IMR-90 (cell line): ENCODE results near the gene RNF114. TPM values are rescaled to one million over a fixed set of nuclear protein-coding genes. Genes with fewer than 3 reads are reported as not detected.

Experiments
- ATAC-seq: fragments of 200-7000 bp; cut with Tn5 transposase; 2 replicates; pipeline ENCODE4 v1.9.1; 2020; ENCODE audit warnings: low read depth, mild to moderate bottlenecking, moderate library complexity
- BruUV-seq: library from RNA; stranded (reverse); fragments of 400-500 nt; replicated peaks from 2 replicates; lab custom pipeline; 2021; lab: Mats Ljungman, UMichigan
- CTCF ChIA-PET: fragments of 300-600 bp; formaldehyde crosslinking; extraction: SDS; loops from one replicate; lab custom pipeline; 2021; ENCODE audit warnings: antibody characterized with exemption; lab: Yijun Ruan, JAX
- POLR2A ChIA-PET: fragments of 300-600 bp; sonication (Branson Sonifier 250); formaldehyde crosslinking; loops from one replicate; lab custom pipeline; 2022; ENCODE audit warnings: antibody characterized with exemption; ENCODE audit not compliant: unreplicated experiment; lab: Charles Lee
- DNase-seq: peaks from one replicate; pipeline ENCODE4 v3.0.0; 2013
- H2AFZ ChIP-seq: replicated peaks from 2 replicates; pipeline ENCODE3; 2013; ENCODE audit warnings: low read length, mild to moderate bottlenecking; ENCODE audit not compliant: poor library complexity
- H2AK5ac ChIP-seq: 2 replicates; pipeline ENCODE4 v1.6.1; 2013; ENCODE audit warnings: low read depth, low read length, inconsistent platforms
- H2AK9ac ChIP-seq: replicated peaks from 2 replicates; pipeline ENCODE3; 2013; ENCODE audit warnings: mild to moderate bottlenecking, low read depth, low read length, moderate library complexity; ENCODE audit not compliant: poor library complexity
- H2BK120ac ChIP-seq: 2 replicates; pipeline ENCODE4 v1.6.1; 2013; ENCODE audit warnings: low read depth, low read length, inconsistent platforms
- H2BK15ac ChIP-seq: 3 replicates; pipeline ENCODE4 v1.6.1; 2013; ENCODE audit warnings: low read depth, low read length, inconsistent platforms
- H2BK20ac ChIP-seq: 2 replicates; pipeline ENCODE4 v1.6.1; 2013; ENCODE audit warnings: low read depth, mild to moderate bottlenecking, inconsistent platforms, low read length, moderate library complexity
- H2BK5ac ChIP-seq: 2 replicates; pipeline ENCODE4 v1.6.1; 2013; ENCODE audit warnings: mild to moderate bottlenecking, low read depth, low read length, inconsistent platforms; ENCODE audit not compliant: poor library complexity, severe bottlenecking
- H3K14ac ChIP-seq: replicated peaks from 2 replicates; pipeline ENCODE4 v1.6.1; 2013; ENCODE audit warnings: low read depth, low read length, inconsistent platforms
- H3K18ac ChIP-seq: 2 replicates; pipeline ENCODE4 v1.6.1; 2013; ENCODE audit warnings: low read depth, low read length, control low read depth
- H3K23ac ChIP-seq: 2 replicates; pipeline ENCODE4 v1.6.1; 2013; ENCODE audit warnings: low read depth, low read length, inconsistent platforms
- H3K27ac ChIP-seq: 2 replicates; pipeline ENCODE4 v1.5.1; 2013; ENCODE audit warnings: mild to moderate bottlenecking, control low read depth, low read length; ENCODE audit not compliant: insufficient read depth
- H3K27me3 ChIP-seq: 2 replicates; pipeline ENCODE4 v1.6.1; 2013; ENCODE audit warnings: low read length; ENCODE audit not compliant: control insufficient read depth, insufficient read depth
- H3K36me3 ChIP-seq: 2 replicates; pipeline ENCODE4 v1.6.1; 2013; ENCODE audit warnings: low read length, mixed read lengths; ENCODE audit not compliant: control insufficient read depth, insufficient read depth
- H3K4ac ChIP-seq: 2 replicates; pipeline ENCODE4 v1.6.1; 2013; ENCODE audit warnings: low read depth, low read length, inconsistent platforms
- H3K4me1 ChIP-seq: 2 replicates; pipeline ENCODE4 v1.6.1; 2013; ENCODE audit warnings: low read length, mixed read lengths; ENCODE audit not compliant: control insufficient read depth, insufficient read depth
- H3K4me2 ChIP-seq: 2 replicates; pipeline ENCODE4 v1.6.1; 2013; ENCODE audit warnings: low read depth, mild to moderate bottlenecking, control low read depth, low read length, moderate library complexity
- H3K4me3 ChIP-seq: 2 replicates; pipeline ENCODE4 v1.5.1; 2013; ENCODE audit warnings: low read depth, mild to moderate bottlenecking, control low read depth, low read length, moderate library complexity; ENCODE audit not compliant: insufficient read depth
- H3K56ac ChIP-seq: 2 replicates; pipeline ENCODE4 v1.6.1; 2013; ENCODE audit warnings: low read length, inconsistent platforms; ENCODE audit not compliant: insufficient read depth; ENCODE audit errors: extremely low read depth
- H3K79me1 ChIP-seq, 2 experiments: 2 replicates each; pipeline ENCODE4 v1.6.1; 2013; ENCODE audit warnings: low read length in 2 of 2, inconsistent platforms in 1 of 2, low read depth in 1 of 2
- H3K9ac ChIP-seq: 2 replicates; pipeline ENCODE4 v1.6.1; 2013; ENCODE audit warnings: low read depth, low read length, control low read depth
- H3K9me1 ChIP-seq: 2 replicates; pipeline ENCODE4 v1.6.1; 2013; ENCODE audit warnings: low read length, inconsistent platforms; ENCODE audit not compliant: insufficient read depth
- H3K9me3 ChIP-seq: 2 replicates; pipeline ENCODE4 v1.6.1; 2013; ENCODE audit warnings: low read length; ENCODE audit not compliant: control insufficient read depth, insufficient read depth
- H4K20me1 ChIP-seq: 2 replicates; pipeline ENCODE4 v1.6.1; 2013; ENCODE audit warnings: low read length, inconsistent platforms; ENCODE audit not compliant: insufficient read depth
- H4K5ac ChIP-seq: 2 replicates; pipeline ENCODE4 v1.6.1; 2013; ENCODE audit warnings: mild to moderate bottlenecking, low read depth, low read length, control low read depth
- H4K8ac ChIP-seq, 2 experiments: 2 replicates each; pipeline ENCODE4 v1.6.1; 2013; ENCODE audit warnings: low read depth in 2 of 2, low read length in 2 of 2, control low read depth in 1 of 2, inconsistent platforms in 1 of 2
- H4K91ac ChIP-seq: 2 replicates; pipeline ENCODE4 v1.6.1; 2013; ENCODE audit warnings: low read depth, low read length, inconsistent platforms; ENCODE audit not compliant: insufficient read depth
- MAZ ChIP-seq: IDR thresholded peaks from 2 replicates; pipeline ENCODE4 v1.6.1; 2012; ENCODE audit warnings: low read depth, mild to moderate bottlenecking, low read length, improper control_type of control experiment, moderate library complexity, borderline replicate concordance
- POLR2A ChIP-seq: IDR thresholded peaks from 2 replicates; pipeline ENCODE4 v1.6.1; 2012; ENCODE audit warnings: mild to moderate bottlenecking, low read depth, low read length
- RFX5 ChIP-seq: IDR thresholded peaks from 2 replicates; pipeline ENCODE4 v1.8.0; 2012; ENCODE audit warnings: low read depth, mild to moderate bottlenecking, low read length, moderate library complexity
- USF2 ChIP-seq: fragments of 150-350 bp; IDR thresholded peaks from 2 replicates; pipeline ENCODE4 v1.6.1; 2017; ENCODE audit warnings: mild to moderate bottlenecking, antibody characterized with exemption, low read length, low read depth
- WGBS, 2 experiments: methylation state at CpG; one replicate each; pipeline versions ENCODE4 v1.1.5 to v1.1.7; 2013; ENCODE audit warnings: missing lambda C conversion rate in 2 of 2; ENCODE audit not compliant: insufficient read length in 1 of 2; ENCODE audit errors: extremely low coverage in 2 of 2; 5-methylcytosine and 5-hydroxymethylcytosine counted together
- dilution Hi-C: fragments of 300-500 bp; cut with HindIII; formaldehyde crosslinking; loops from one replicate; pipeline ENCODE4 v1.14.3; 2018; ENCODE audit warnings: low sequenced_read_pairs; ENCODE audit not compliant: unreplicated experiment
- in situ Hi-C: fragments of 300-500 bp; cut with MboI; formaldehyde crosslinking; loops from 3 replicates; pipeline ENCODE4 v1.14.3; 2019; ENCODE audit warnings: low sequenced_read_pairs, inconsistent platforms, mixed read lengths
- intact Hi-C: fragments of 100-400 bp; cut with micrococcal nuclease; formaldehyde crosslinking; loops from 2 replicates; pipeline ENCODE4 v1.10.0; 2022
- polyA plus RNA-seq, 3 experiments: library from polyadenylated mRNA; depleted of rRNA; stranded (reverse); fragments of >200 nt; gene quantifications; 2 replicates each; pipeline ENCODE4 v1.2.3, GENCODE V29; 2012; ENCODE audit warnings: low replicate concordance in 1 of 3
- total RNA-seq: library from RNA; depleted of rRNA; stranded (reverse); fragments of >200 nt; gene quantifications from 2 replicates; pipeline ENCODE4 v1.2.3, GENCODE V29; 2012

Gene RNF114
- total and polyA plus RNA-seq, 2 of the 4 experiments (the other 2 are of a cell fraction), result 44.6 to 62.3 TPM

- peak overlapping the region; percentile 11; the same call in 1 of the 2 replicates for H2BK120ac ChIP-seq
- H3K4me3 ChIP-seq, result no peak overlapping the region
- no peak overlapping the region for H4K5ac ChIP-seq
- peaks cover 8 to 64% of the 10 kb centered on the region in 2 experiments; a peak in 3 of 4 replicates for H3K79me1 ChIP-seq
- ATAC-seq (no peak), DNase-seq (no peak)
- peak overlapping the region; percentile 84 for H3K23ac ChIP-seq
- in situ Hi-C loops (no loop called here), intact Hi-C loops (no loop called here), dilution Hi-C loops (no loop called here)
- H2BK15ac ChIP-seq, result peak overlapping the region; percentile 3; the same call in 1 of the 3 replicates
- peak overlapping the region; percentile 21; the same call in 1 of the 2 replicates for H2BK20ac ChIP-seq
- peak overlapping the region; percentile 46 for H2AK9ac ChIP-seq
- H2AK5ac ChIP-seq, result peak overlapping the region; percentile 52; the same call in 1 of the 2 replicates
- H3K18ac ChIP-seq, result no peak overlapping the region
- peak overlapping the region in 1 of 2 experiments; percentile 50; a peak in 1 of 4 replicates for H4K8ac ChIP-seq
- peaks cover 15% of the 10 kb centered on the region for H3K36me3 ChIP-seq
- no peaks in the 10 kb centered on the region for H3K9me3 ChIP-seq
- H3K27ac ChIP-seq, result peak overlapping the region; percentile 9; the same call in 1 of the 2 replicates
- 0 out of 2 replicates have a peak, but pooled peaks have one; percentile 34 for TF ChIP-seq MAZ
- TF ChIP-seq USF2, result no peak
- peak; percentile 46 for TF ChIP-seq POLR2A
- TF ChIP-seq RFX5, result no peak
- H3K56ac ChIP-seq, result no peak overlapping the region
- peak overlapping the region; percentile 53 for H2AFZ ChIP-seq
- peak overlapping the region; percentile 98 for H3K4me2 ChIP-seq
- peak overlapping the region; percentile 75 for H3K14ac ChIP-seq
- peaks cover 30% of the 10 kb centered on the region for H3K9me1 ChIP-seq
- ChIA-PET CTCF (interaction anchor here (1.0 kb wide), 1 partner anchor 85 kb away, joined by 5 read pairs; no protein-coding TSS in a partner anchor), POLR2A (interaction anchor here (0.8 kb wide), 1 partner anchor 22 kb away, joined by 3 read pairs; no protein-coding TSS in a partner anchor)
- H3K27me3 ChIP-seq, result no peaks in the 10 kb centered on the region
- H3K4ac ChIP-seq, result peak overlapping the region; percentile 82
- H2BK5ac ChIP-seq, result peak overlapping the region; percentile 19
- peaks cover 48% of the 10 kb centered on the region for H3K4me1 ChIP-seq
- H3K9ac ChIP-seq, result 0 out of 2 replicates have a peak overlapping the region, but pooled peaks have one; percentile 23
- WGBS, 2 experiments, result no CpG with 5 or more reads among the region's 4 CpGs
- peak overlapping the region; percentile 50; the same call in 1 of the 2 replicates for H4K91ac ChIP-seq
- peaks cover 7% of the 10 kb centered on the region for H4K20me1 ChIP-seq
- BruUV-seq, result no TSS peak
Measured at GRCh38 chr20:49986049-49986448, 49.9 kb downstream of the RNF114 start.
